Mesodermal cell (in vitro differentiated cells): Measurements from ENCODE around the gene NHSL2.

Experiments used
- H3K27ac ChIP-seq: 2 replicates; pipeline ENCODE4 v1.7.0; 2013; ENCODE audit warnings: mild to moderate bottlenecking, low read depth, low read length, moderate library complexity; ENCODE audit not compliant: severe bottlenecking
- H3K36me3 ChIP-seq: 2 replicates; pipeline ENCODE4 v1.7.1; 2013; ENCODE audit warnings: mild to moderate bottlenecking, low read length, moderate library complexity; ENCODE audit not compliant: control insufficient read depth, insufficient read depth
- H3K4me1 ChIP-seq: one replicate; pipeline ENCODE4 v1.7.1; 2013; ENCODE audit warnings: mild to moderate bottlenecking, low read length; ENCODE audit not compliant: insufficient read depth, control insufficient read depth, poor library complexity, severe bottlenecking
- H3K4me3 ChIP-seq: 2 replicates; pipeline ENCODE4 v1.7.0; 2013; ENCODE audit warnings: low read length, control low read depth, mild to moderate bottlenecking; ENCODE audit not compliant: insufficient read depth, poor library complexity, severe bottlenecking; ENCODE audit errors: extremely low read depth
- H3K9me3 ChIP-seq: 2 replicates; pipeline ENCODE4 v1.7.1; 2013; ENCODE audit warnings: mild to moderate bottlenecking, low read length, moderate library complexity; ENCODE audit not compliant: control insufficient read depth
- WGBS, 2 experiments: methylation state at CpG; one replicate each; pipeline ENCODE4 v1.1.5; 2013; ENCODE audit warnings: missing lambda C conversion rate in 2 of 2; ENCODE audit not compliant: insufficient coverage in 2 of 2; 5-methylcytosine and 5-hydroxymethylcytosine counted together

The NHSL2 gene

DNA sequence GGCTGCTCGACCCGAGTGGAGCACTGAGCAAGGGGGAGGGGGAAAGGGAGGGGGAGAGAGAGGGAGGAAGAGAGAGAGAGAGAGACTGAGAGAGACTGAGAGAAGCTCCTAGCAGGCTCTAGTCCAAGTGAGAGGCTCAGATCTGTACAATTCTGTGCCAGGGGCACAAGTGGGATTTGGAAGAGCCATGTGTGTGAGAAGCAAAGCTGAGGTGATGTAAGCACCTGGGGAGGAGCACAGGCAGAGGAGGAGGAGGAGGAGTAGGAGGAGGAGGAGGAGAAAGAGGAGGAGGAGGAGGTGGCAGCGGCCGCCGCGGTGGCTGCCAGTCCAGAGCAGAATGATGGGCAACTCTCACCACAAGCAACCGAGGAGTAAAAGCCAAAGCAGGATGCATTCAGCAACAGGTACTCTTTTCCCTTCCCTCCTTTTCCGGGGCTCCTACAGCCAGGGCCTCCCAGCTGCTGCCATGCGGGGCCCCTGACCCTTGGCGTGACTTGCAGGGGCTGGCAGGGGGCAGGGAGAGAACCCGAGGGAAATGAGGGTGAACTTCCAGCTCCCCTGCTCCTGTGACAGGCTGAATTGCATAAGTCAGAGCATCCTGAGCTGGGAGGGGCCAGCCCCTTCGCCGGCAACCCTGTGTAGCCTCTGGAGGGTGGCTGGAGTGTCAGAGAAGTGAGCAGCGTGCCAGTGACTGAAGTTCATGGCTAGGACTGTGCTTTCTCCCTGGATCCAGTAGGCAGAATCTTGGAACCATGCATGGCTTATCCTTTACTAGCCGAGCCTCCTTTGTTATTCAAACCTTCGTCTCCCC lies 158.9 kb downstream of the NHSL2 start:
- H3K9me3 ChIP-seq, result no peaks in the 10 kb centered on the region
- no peak overlapping the region for H3K4me3 ChIP-seq
- H3K4me1 ChIP-seq, result peaks cover 9% of the 10 kb centered on the region
- no peaks in the 10 kb centered on the region for H3K36me3 ChIP-seq
- H3K27ac ChIP-seq, result no peak overlapping the region
- WGBS, 2 experiments, result 50% methylated on average over 2 to 4 of the region's 16 CpGs

DNA sequence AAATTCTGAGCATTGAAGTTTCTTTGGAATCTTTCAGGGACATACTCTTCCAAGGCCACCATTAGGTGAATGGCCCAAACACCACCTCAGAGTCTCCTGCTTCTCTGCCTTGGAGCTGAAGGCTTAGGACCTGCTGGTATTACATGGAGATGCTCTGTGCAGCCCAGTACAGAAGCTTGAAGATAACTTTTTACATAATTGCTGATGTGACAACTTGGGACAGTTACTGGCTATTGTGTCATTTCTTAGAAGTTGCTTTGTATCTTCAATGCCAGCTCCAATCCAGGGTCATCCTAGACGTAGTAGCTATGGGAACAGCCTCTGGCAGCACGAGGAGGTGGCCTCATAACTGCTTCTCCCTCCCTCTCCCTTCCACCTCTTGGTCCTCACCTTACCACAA lies 160.6 kb downstream of the NHSL2 start:
- H3K36me3 ChIP-seq, result no peaks in the 10 kb centered on the region
- WGBS, 2 experiments, result no CpG with 5 or more reads among the region's 2 CpGs
- H3K9me3 ChIP-seq, result no peaks in the 10 kb centered on the region
- H3K4me1 ChIP-seq, result peaks cover 9% of the 10 kb centered on the region
- H3K27ac ChIP-seq, result no peak overlapping the region
- H3K4me3 ChIP-seq, result no peak overlapping the region

DNA sequence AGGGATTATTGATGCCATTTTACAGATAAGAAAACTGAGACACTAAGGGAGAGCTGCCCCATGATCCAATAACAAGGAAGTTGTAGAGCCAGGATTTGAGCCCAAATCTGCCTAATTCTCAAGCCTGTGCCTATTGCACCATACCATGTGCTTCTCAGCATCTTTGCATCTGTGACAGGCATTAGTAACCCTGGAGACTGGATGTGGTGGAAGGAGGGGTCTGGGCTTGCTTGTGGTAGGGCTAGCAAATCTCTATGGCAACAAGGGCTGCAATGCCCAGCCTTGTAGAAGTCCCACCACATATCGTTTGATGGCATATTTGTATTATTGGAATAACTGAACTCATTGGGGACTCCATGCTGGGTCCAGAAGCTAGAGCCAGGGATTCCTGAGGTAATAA lies 163.0 kb downstream of the NHSL2 start:
- Histone ChIP-seq H3K9me3 (no peaks in the 10 kb centered on the region), H3K4me1 (peaks cover 4% of the 10 kb centered on the region), H3K27ac (no peak overlapping the region), H3K4me3 (no peak overlapping the region), H3K36me3 (no peaks in the 10 kb centered on the region)
- WGBS, 2 experiments, result no CpG with 5 or more reads among the region's 1 CpG

DNA sequence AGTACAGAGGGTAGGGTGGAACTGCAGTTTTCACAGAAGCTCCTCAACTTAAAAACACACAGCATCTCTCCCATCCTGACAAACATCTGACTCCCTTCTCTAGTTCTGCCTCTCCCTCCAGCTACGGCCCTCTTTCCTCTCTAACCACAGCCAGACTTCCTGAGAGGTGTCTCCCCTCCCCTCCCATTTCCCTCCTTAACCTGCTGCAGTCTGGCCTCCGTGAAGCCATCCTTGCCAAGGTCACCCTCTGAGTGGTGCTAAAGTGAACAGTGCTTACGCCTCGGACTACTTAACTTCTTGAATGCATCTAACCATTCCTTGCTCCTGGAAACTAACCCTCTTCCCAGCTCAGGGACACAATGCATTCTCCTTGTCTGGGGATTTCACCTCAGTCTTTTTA lies 167.8 kb downstream of the NHSL2 start:
- Histone ChIP-seq H3K36me3 (no peaks in the 10 kb centered on the region), H3K4me1 (peaks cover 27% of the 10 kb centered on the region), H3K9me3 (no peaks in the 10 kb centered on the region), H3K4me3 (no peak overlapping the region), H3K27ac (no peak overlapping the region)
- WGBS, 2 experiments, result 93 to 100% methylated on average over 2 to 3 of the region's 4 CpGs

DNA sequence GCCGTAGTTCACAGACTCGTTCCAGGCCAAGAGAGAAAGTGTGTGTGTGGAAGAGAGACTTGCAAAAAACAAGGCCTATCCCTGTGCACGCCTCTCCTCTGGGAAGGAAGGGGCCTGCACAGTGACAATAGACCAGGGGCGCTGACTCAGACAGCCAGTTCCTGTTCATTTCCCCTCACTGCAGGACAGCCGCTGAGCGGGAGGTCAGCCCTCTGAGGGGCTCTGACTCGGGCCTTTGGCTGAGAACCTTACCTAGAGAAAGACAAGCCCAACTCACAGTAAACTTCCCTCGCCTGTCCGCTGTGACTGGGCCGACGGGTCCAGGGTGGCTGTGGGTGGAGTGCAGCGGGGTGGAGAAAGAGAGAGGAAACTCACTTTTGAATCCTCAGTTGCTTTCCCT lies 169.0 kb downstream of the NHSL2 start:
- Histone ChIP-seq H3K4me1 (peaks cover 27% of the 10 kb centered on the region), H3K4me3 (no peak overlapping the region), H3K9me3 (no peaks in the 10 kb centered on the region), H3K27ac (peak overlapping the region; percentile 67), H3K36me3 (no peaks in the 10 kb centered on the region)
- WGBS, 2 experiments, result 83% methylated on average over 1 of the region's 12 CpGs; no CpG with 5 or more reads in 1 of the 2 experiments

DNA sequence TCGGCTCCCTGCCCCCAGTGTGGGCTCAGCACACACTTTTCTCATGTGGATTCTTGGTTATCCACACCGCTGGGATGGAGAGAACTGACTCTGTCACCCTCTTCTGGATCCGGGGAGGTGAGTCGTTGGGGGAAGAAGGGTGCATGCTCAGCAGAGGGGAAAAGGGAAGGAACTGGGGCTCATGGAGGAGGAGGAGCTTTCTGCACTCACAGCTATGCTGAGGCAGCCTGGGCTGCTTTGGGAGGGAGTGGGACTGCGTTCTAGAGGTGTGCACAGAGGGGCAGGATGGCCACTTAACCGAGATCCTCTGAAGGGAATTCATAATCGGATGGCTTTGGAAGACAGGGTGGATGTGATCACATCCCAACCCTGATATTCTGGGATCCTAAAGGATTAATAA lies 169.5 kb downstream of the NHSL2 start:
- H3K4me3 ChIP-seq, result no peak overlapping the region
- H3K4me1 ChIP-seq, result peaks cover 27% of the 10 kb centered on the region
- 92 to 100% methylated on average over 1 to 5 of the region's 7 CpGs for WGBS, 2 experiments
- H3K36me3 ChIP-seq, result no peaks in the 10 kb centered on the region
- peak overlapping the region; percentile 67 for H3K27ac ChIP-seq
- no peaks in the 10 kb centered on the region for H3K9me3 ChIP-seq

DNA sequence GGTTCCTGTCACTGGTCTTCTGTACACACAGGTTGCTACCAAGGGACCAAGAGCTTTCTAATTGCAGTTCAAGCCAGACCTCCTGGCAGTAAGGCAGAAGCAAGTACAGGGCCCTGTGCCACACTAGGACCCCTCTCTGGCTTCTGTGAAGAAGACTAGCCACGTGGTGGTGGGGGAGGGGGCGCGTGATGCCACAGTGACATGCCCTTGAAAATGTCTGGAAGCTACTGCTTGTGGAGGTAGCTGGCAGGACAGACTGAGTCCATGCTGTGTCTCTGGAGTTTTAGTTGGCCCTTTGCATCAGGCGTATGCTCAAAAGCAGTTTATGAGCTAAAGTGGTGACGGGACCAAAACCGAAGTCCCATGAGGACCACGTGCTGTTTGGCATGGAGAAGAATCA lies 170.2 kb downstream of the NHSL2 start:
- H3K9me3 ChIP-seq, result no peaks in the 10 kb centered on the region
- H3K4me3 ChIP-seq, result no peak overlapping the region
- no peak overlapping the region for H3K27ac ChIP-seq
- no peaks in the 10 kb centered on the region for H3K36me3 ChIP-seq
- 61 to 97% methylated on average over 3 to 6 of the region's 7 CpGs for WGBS, 2 experiments
- H3K4me1 ChIP-seq, result peaks cover 27% of the 10 kb centered on the region

DNA sequence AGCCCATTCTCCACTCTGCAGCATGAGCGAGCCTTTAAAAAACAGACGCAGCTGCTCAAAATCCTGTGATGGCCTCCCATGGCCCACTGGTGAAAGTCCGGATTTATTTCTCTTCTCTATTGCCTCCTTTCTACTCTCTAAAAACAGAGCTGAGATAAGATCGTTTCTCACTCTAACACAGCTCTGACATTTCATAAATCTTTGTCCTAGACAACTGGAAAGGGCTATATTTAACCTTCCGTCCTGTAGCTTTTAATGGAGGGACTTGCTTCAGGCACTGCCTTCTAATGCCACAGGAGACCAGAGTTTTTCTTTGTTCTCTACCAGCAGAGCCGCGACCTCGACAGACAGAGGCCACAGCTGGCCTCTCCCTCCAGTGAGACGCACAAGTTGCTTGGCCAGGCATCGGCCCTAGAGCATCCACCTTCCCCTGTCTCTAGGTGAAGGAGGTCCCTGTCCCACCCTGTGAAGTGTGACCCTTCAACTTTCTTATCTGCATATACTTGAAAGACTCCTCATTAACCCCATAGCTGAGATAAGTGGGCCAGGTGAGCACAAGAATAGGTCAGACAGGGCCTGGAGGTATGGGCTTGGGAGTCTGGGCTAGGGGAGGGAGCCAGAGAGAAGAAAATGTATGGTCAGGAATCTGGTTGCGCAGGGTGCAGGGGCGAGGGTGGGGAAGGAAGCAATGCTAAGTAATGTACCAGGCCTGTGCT lies 171.1 kb downstream of the NHSL2 start:
- Histone ChIP-seq H3K4me3 (no peak overlapping the region), H3K36me3 (no peaks in the 10 kb centered on the region), H3K27ac (peak overlapping the region; percentile 41), H3K9me3 (no peaks in the 10 kb centered on the region), H3K4me1 (peaks cover 27% of the 10 kb centered on the region)
- WGBS, 2 experiments, result 81 to 97% methylated on average over 6 to 8 of the region's 12 CpGs

DNA sequence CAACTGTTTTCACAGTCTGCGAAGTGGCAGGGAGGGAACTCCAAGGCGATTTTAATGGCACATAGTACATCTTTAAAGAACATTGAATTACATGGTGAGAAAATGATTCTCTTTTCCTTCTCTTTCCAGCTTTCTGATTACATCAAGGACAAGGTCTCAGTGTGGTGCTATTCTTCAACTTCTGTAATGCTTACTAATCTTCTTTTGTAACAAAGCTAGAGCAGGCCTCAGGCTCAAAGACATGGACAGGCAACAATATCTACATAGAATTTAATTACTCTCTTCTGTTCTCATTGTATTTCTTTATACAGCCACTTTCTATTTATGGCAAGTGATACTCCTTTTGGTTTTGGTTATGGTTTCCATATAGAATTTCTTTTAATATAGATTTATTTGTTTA lies 172.6 kb downstream of the NHSL2 start:
- H3K9me3 ChIP-seq, result no peaks in the 10 kb centered on the region
- H3K4me1 ChIP-seq, result peaks cover 27% of the 10 kb centered on the region
- H3K27ac ChIP-seq, result no peak overlapping the region
- H3K4me3 ChIP-seq, result no peak overlapping the region
- no peaks in the 10 kb centered on the region for H3K36me3 ChIP-seq
- WGBS, 2 experiments, result no CpG with 5 or more reads among the region's 2 CpGs

DNA sequence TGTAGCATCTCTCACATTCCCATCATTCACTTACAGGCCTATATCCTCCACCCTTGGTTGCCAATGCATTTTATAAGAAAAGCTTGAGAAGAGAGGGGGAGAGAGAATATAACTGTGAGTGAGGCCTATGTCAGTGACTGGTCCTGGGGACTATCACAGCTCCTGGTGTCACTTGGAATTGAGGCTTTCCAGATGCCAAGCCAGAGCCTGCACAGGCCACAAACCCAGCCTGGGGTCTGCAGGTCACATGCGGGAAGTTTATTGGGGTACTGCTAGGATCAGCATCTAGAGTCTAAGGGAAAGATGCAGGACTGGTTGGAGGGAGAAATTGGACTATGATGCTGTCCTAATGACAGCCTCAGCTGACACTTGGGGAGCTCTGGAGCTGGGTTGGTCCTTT lies 173.5 kb downstream of the NHSL2 start:
- no peaks in the 10 kb centered on the region for H3K36me3 ChIP-seq
- no peaks in the 10 kb centered on the region for H3K9me3 ChIP-seq
- peaks cover 22% of the 10 kb centered on the region for H3K4me1 ChIP-seq
- no peak overlapping the region for H3K4me3 ChIP-seq
- 86% methylated on average over 1 of the region's 1 CpG; no CpG with 5 or more reads in 1 of the 2 experiments for WGBS, 2 experiments
- no peak overlapping the region for H3K27ac ChIP-seq

DNA sequence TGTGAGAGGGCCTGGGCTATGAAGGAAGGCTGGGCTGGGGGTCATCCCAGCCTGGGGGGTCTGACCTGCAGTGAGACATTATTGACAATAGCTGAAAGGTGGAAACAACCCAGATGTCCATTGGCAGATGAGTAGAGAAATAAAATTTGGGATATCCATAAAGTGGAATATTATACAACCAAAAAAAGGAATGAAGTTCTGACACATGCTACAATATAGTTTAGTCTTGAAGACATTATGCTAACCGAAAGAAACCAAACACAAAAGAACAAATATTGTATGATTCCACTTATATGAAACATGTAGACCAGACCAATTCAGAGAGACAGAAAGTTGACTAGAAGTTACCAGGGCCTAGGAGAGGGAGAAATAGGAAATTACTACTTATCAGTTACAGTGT lies 176.3 kb downstream of the NHSL2 start:
- Histone ChIP-seq H3K36me3 (no peaks in the 10 kb centered on the region), H3K27ac (no peak overlapping the region), H3K9me3 (no peaks in the 10 kb centered on the region), H3K4me1 (peaks cover 2% of the 10 kb centered on the region), H3K4me3 (no peak overlapping the region)
- WGBS, 2 experiments, result no CpG with 5 or more reads among the region's 1 CpG
